Measurements from ENCODE around the gene LYAR.
A peak's percentile ranks its signal among the peaks of the same experiment; 100 is the strongest.
"Not testable (repeated sequence)": the region's sequence is repeated elsewhere in the genome, so short reads cannot be mapped to it uniquely, and the experiment has no call there.

The LYAR gene

GRCh38 chr4:4248029-4248884 is 41.7 kb downstream of the LYAR start, which contains the start of gene TMEM128:
TSS of gene TMEM128 (minus strand) at chr4:4248223. CDS start at chr4:4248202, 21 bp downstream.
- no peak for TF ChIP-seq EZH2 (optimal IDR thresholded peaks at IDR 0.05; ENCODE audit: low read depth, low read length)
- no peak for TF ChIP-seq EZH2phosphoT487 (IDR thresholded peaks at IDR 0.05; ENCODE audit: low read length)
- 0 out of 2 replicates have a peak, but pooled peaks have one; percentile 7 for TF ChIP-seq CTCF (IDR thresholded peaks at IDR 0.05; ENCODE audit: low read length)
- no peaks in the 10 kb centered on the region for H4K20me1 ChIP-seq (ENCODE audit: insufficient read depth, low read length)
- H3K27ac ChIP-seq (ENCODE audit: low read length) = peak within 1 kb of the TSS; percentile 75; the same call in 1 of the 2 replicates
- peak within 1 kb of the TSS; percentile 81 for H3K4me3 ChIP-seq (ENCODE audit: low read length)
- H3K4me1 ChIP-seq (ENCODE audit: low read length) = 0 out of 2 replicates have a peak, but pooled peaks cover 4% of the 10 kb centered on the region
- no peaks in the 10 kb centered on the region for H3F3A ChIP-seq (ENCODE audit: insufficient read depth, low read length)
- H3K79me2 ChIP-seq (ENCODE audit: low read length) = peaks cover 7% of the 10 kb centered on the region; the same call in 1 of the 2 replicates
- no peaks in the 10 kb centered on the region for H3K9me2 ChIP-seq (replicated peaks; ENCODE audit: insufficient read depth, low read length)
- peaks cover 14% of the 10 kb centered on the region for H3K27me3 ChIP-seq (replicated peaks; ENCODE audit: insufficient read depth, low read length)
- H3K9me3 ChIP-seq (replicated peaks; ENCODE audit: insufficient read depth, low read length) = no peaks in the 10 kb centered on the region
- peak within 1 kb of the TSS; percentile 98 for H2AFZ ChIP-seq (ENCODE audit: low read length)
- H3K36me3 ChIP-seq (replicated peaks; ENCODE audit: insufficient read depth, low read length) = no peaks in the 10 kb centered on the region
- peak within 1 kb of the TSS; percentile 79 for H3K9ac ChIP-seq (ENCODE audit: low read length)
- DNase-seq = peak; percentile 95
- peak within 1 kb of the TSS; percentile 97 for H3K4me2 ChIP-seq (ENCODE audit: low read depth, low read length)

- Histone ChIP-seq H3K9me3 (replicated peaks; ENCODE audit: insufficient read depth, low read length) (no peaks in the 10 kb centered on the region), H3K4me2 (ENCODE audit: low read depth, low read length) (peak overlapping the region; percentile 97), H2AFZ (ENCODE audit: low read length) (peak overlapping the region; percentile 98), H4K20me1 (ENCODE audit: insufficient read depth, low read length) (no peaks in the 10 kb centered on the region), H3K27ac (ENCODE audit: low read length) (peak overlapping the region; percentile 75; the same call in 1 of the 2 replicates), H3F3A (ENCODE audit: insufficient read depth, low read length) (no peaks in the 10 kb centered on the region), H3K36me3 (replicated peaks; ENCODE audit: insufficient read depth, low read length) (no peaks in the 10 kb centered on the region), H3K9ac (ENCODE audit: low read length) (peak overlapping the region; percentile 79), H3K4me1 (ENCODE audit: low read length) (0 out of 2 replicates have a peak, but pooled peaks cover 4% of the 10 kb centered on the region), H3K27me3 (replicated peaks; ENCODE audit: insufficient read depth, low read length) (peaks cover 14% of the 10 kb centered on the region), H3K4me3 (ENCODE audit: low read length) (peak overlapping the region; percentile 81), H3K9me2 (replicated peaks; ENCODE audit: insufficient read depth, low read length) (no peaks in the 10 kb centered on the region), H3K79me2 (ENCODE audit: low read length) (peaks cover 7% of the 10 kb centered on the region; the same call in 1 of the 2 replicates)
- TF ChIP-seq EZH2 (optimal IDR thresholded peaks at IDR 0.05; ENCODE audit: low read depth, low read length) (no peak), EZH2phosphoT487 (IDR thresholded peaks at IDR 0.05; ENCODE audit: low read length) (no peak), CTCF (IDR thresholded peaks at IDR 0.05; ENCODE audit: low read length) (no peak)
- peak; percentile 23 for DNase-seq
Measured at GRCh38 chr4:4247696-4248028, 42.3 kb downstream of the LYAR start.

GRCh38 chr4:4245172-4245571 is 44.8 kb downstream of the LYAR start:
- no peak overlapping the region for H2AFZ ChIP-seq (ENCODE audit: low read length)
- H3K4me1 ChIP-seq (ENCODE audit: low read length) = 0 out of 2 replicates have a peak, but pooled peaks cover 4% of the 10 kb centered on the region
- H4K20me1 ChIP-seq (ENCODE audit: insufficient read depth, low read length) = no peaks in the 10 kb centered on the region
- DNase-seq = no peak
- H3K9ac ChIP-seq (ENCODE audit: low read length) = no peak overlapping the region
- no peak overlapping the region for H3K4me3 ChIP-seq (ENCODE audit: low read length)
- TF ChIP-seq EZH2phosphoT487 (IDR thresholded peaks at IDR 0.05; ENCODE audit: low read length) (no peak), CTCF (IDR thresholded peaks at IDR 0.05; ENCODE audit: low read length) (no peak), EZH2 (optimal IDR thresholded peaks at IDR 0.05; ENCODE audit: low read depth, low read length) (no peak)
- no peak overlapping the region for H3K4me2 ChIP-seq (ENCODE audit: low read depth, low read length)
- H3K9me2 ChIP-seq (replicated peaks; ENCODE audit: insufficient read depth, low read length) = no peaks in the 10 kb centered on the region
- peaks cover 7% of the 10 kb centered on the region; the same call in 1 of the 2 replicates for H3K79me2 ChIP-seq (ENCODE audit: low read length)
- no peaks in the 10 kb centered on the region for H3K27me3 ChIP-seq (replicated peaks; ENCODE audit: insufficient read depth, low read length)
- H3K27ac ChIP-seq (ENCODE audit: low read length) = no peak overlapping the region
- no peaks in the 10 kb centered on the region for H3F3A ChIP-seq (ENCODE audit: insufficient read depth, low read length)
- H3K9me3 ChIP-seq (replicated peaks; ENCODE audit: insufficient read depth, low read length) = no peaks in the 10 kb centered on the region
- H3K36me3 ChIP-seq (replicated peaks; ENCODE audit: insufficient read depth, low read length) = no peaks in the 10 kb centered on the region

- not testable (repeated sequence) for H3K4me1 ChIP-seq (ENCODE audit: low read length); H3K9ac ChIP-seq (ENCODE audit: low read length); H3K9me2 ChIP-seq (replicated peaks; ENCODE audit: insufficient read depth, low read length); H3K4me2 ChIP-seq (ENCODE audit: low read depth, low read length); H4K20me1 ChIP-seq (ENCODE audit: insufficient read depth, low read length); H2AFZ ChIP-seq (ENCODE audit: low read length); H3K4me3 ChIP-seq (ENCODE audit: low read length); H3K27me3 ChIP-seq (replicated peaks; ENCODE audit: insufficient read depth, low read length); H3K9me3 ChIP-seq (replicated peaks; ENCODE audit: insufficient read depth, low read length); H3K36me3 ChIP-seq (replicated peaks; ENCODE audit: insufficient read depth, low read length); H3K27ac ChIP-seq (ENCODE audit: low read length); H3K79me2 ChIP-seq (ENCODE audit: low read length); H3F3A ChIP-seq (ENCODE audit: insufficient read depth, low read length); DNase-seq
Measured at GRCh38 chr4:4239551-4239950, 50.4 kb downstream of the LYAR start.

Data from MM.1S (cell line).